HEK293 (cell line): ENCODE results near the gene RASEF.

Experiments used
- ZEB2 ChIP-seq: fragments of 450-650 bp; formaldehyde crosslinking; IDR thresholded peaks from 2 replicates; pipeline ENCODE4 v1.5.1; 2016; ENCODE audit warnings: missing biosample characterization, missing genetic modification characterization
- ZNF223 ChIP-seq: fragments of 450-650 bp; formaldehyde crosslinking; IDR thresholded peaks from 2 replicates; pipeline ENCODE4 v1.5.1; 2016; ENCODE audit warnings: missing biosample characterization, missing genetic modification characterization
- ZNF274 ChIP-seq, 2 experiments: fragments of 200-500 bp in 1 of 2; fragments of 450-650 bp in 1 of 2; sonication (Bioruptor generic) in 1 of 2; formaldehyde crosslinking in 1 of 2; IDR thresholded peaks; 2 replicates each; pipeline versions ENCODE4 v1.5.1 to v1.6.1; 2014 to 2016; ENCODE audit warnings: borderline replicate concordance in 1 of 2, inconsistent platforms in 1 of 2, low read length in 1 of 2, missing biosample characterization in 1 of 2, missing genetic modification characterization in 1 of 2
- ZNF792 ChIP-seq: fragments of 450-650 bp; formaldehyde crosslinking; IDR thresholded peaks from 2 replicates; pipeline ENCODE4 v1.5.1; 2016; ENCODE audit warnings: missing biosample characterization, missing genetic modification characterization
- TF ChIP-seq, protein P1 (sequence below): fragments of 450-650 bp; formaldehyde crosslinking; IDR thresholded peaks from 2 replicates; pipeline ENCODE4 v1.5.1; 2016; ENCODE audit warnings: missing biosample characterization, missing genetic modification characterization
- TF ChIP-seq, protein P2 (sequence below): fragments of 450-650 bp; formaldehyde crosslinking; IDR thresholded peaks from 2 replicates; pipeline ENCODE4 v1.5.1; 2016; ENCODE audit warnings: missing biosample characterization, missing genetic modification characterization

DNA sequence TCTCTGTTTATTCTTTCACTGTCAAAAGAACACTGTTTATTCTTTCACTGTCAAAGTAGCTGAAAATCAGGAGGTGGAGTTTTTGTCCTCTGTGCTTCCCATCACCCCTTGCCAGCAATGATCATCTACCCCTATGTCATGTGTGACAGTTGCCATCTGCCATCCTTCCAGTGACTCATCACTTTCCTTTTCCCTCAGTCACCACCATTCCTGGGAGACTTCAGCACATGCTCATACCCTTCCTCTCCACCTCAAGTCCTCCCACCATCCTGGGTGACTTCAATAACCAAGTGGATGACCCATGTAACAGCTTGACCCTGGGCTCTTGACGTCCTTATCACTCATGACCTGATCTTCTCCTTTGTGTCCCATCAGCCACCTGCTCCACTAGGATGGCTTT is 43.3 kb upstream of the RASEF start:
- TF ChIP-seq, protein P1, sequence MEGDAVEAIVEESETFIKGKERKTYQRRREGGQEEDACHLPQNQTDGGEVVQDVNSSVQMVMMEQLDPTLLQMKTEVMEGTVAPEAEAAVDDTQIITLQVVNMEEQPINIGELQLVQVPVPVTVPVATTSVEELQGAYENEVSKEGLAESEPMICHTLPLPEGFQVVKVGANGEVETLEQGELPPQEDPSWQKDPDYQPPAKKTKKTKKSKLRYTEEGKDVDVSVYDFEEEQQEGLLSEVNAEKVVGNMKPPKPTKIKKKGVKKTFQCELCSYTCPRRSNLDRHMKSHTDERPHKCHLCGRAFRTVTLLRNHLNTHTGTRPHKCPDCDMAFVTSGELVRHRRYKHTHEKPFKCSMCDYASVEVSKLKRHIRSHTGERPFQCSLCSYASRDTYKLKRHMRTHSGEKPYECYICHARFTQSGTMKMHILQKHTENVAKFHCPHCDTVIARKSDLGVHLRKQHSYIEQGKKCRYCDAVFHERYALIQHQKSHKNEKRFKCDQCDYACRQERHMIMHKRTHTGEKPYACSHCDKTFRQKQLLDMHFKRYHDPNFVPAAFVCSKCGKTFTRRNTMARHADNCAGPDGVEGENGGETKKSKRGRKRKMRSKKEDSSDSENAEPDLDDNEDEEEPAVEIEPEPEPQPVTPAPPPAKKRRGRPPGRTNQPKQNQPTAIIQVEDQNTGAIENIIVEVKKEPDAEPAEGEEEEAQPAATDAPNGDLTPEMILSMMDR (tag by site-specific recombination): no peak
- TF ChIP-seq ZNF274 (IDR thresholded peaks at IDR 0.05; ENCODE audit: low read length): no peak
- TF ChIP-seq ZNF274 (tag by site-specific recombination; IDR thresholded peaks at IDR 0.05; ENCODE audit: borderline replicate concordance): no peak
- no peak for TF ChIP-seq ZNF223
- TF ChIP-seq, protein P2, sequence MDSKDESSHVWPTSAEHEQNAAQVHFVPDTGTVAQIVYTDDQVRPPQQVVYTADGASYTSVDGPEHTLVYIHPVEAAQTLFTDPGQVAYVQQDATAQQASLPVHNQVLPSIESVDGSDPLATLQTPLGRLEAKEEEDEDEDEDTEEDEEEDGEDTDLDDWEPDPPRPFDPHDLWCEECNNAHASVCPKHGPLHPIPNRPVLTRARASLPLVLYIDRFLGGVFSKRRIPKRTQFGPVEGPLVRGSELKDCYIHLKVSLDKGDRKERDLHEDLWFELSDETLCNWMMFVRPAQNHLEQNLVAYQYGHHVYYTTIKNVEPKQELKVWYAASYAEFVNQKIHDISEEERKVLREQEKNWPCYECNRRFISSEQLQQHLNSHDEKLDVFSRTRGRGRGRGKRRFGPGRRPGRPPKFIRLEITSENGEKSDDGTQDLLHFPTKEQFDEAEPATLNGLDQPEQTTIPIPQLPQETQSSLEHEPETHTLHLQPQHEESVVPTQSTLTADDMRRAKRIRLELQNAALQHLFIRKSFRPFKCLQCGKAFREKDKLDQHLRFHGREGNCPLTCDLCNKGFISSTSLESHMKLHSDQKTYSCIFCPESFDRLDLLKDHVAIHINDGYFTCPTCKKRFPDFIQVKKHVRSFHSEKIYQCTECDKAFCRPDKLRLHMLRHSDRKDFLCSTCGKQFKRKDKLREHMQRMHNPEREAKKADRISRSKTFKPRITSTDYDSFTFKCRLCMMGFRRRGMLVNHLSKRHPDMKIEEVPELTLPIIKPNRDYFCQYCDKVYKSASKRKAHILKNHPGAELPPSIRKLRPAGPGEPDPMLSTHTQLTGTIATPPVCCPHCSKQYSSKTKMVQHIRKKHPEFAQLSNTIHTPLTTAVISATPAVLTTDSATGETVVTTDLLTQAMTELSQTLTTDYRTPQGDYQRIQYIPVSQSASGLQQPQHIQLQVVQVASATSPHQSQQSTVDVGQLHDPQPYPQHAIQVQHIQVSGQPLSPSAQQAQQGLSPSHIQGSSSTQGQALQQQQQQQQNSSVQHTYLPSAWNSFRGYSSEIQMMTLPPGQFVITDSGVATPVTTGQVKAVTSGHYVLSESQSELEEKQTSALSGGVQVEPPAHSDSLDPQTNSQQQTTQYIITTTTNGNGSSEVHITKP: no peak
- TF ChIP-seq ZNF792 (tag by site-specific recombination): no peak
- no peak for TF ChIP-seq ZEB2 (tag by site-specific recombination)
